ENCODE results near the gene SSC5D. TPM values are rescaled to one million over a fixed set of nuclear protein-coding genes. Genes with fewer than 3 reads are reported as not detected.
"Not testable (repeated sequence)": the region's sequence is repeated elsewhere in the genome, so short reads cannot be mapped to it uniquely, and the experiment has no call there.

Gene SSC5D
- total RNA-seq, 1 donor from 2014 or later = 0.20 TPM

DNA sequence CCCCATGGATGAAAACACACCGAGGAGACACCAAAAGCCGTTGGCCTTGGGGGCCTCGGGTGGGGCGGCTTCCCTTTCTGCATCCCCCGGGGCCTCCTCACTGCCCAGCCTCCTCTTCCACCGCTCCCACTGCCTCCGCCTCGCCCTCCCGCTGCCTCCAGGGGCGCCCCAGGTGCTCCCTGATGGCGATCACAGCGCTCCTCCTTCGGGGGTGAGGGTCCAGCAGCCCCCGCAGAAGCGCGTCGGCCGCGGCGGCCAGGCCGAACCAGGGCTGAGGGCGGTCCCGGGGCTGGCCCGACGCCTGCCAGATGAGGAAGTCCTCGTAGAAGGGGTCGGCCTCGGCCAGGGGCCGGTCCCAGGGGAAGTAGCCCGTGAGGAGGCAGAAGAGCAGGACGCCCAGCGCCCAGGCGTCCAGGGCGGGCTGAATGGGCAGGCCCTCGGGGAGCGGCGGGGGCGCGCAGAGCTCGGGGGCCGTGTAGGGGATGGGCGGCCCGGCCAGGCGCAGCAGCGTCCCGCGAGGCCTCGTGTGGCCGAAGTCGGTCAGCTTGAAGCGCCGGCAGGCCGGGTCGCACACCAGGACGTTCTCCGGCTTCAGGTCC lies 41.5 kb downstream of the SSC5D start:
- intact Hi-C loops (cut with micrococcal nuclease) = no loop called here
- TF ChIP-seq, protein P1, sequence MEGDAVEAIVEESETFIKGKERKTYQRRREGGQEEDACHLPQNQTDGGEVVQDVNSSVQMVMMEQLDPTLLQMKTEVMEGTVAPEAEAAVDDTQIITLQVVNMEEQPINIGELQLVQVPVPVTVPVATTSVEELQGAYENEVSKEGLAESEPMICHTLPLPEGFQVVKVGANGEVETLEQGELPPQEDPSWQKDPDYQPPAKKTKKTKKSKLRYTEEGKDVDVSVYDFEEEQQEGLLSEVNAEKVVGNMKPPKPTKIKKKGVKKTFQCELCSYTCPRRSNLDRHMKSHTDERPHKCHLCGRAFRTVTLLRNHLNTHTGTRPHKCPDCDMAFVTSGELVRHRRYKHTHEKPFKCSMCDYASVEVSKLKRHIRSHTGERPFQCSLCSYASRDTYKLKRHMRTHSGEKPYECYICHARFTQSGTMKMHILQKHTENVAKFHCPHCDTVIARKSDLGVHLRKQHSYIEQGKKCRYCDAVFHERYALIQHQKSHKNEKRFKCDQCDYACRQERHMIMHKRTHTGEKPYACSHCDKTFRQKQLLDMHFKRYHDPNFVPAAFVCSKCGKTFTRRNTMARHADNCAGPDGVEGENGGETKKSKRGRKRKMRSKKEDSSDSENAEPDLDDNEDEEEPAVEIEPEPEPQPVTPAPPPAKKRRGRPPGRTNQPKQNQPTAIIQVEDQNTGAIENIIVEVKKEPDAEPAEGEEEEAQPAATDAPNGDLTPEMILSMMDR (IDR thresholded peaks at IDR 0.05) = no peak
- no peaks in the 10 kb centered on the region for H3K27me3 Mint-ChIP-seq
- no peak overlapping the region for H3K27ac Mint-ChIP-seq
- CTCF ChIA-PET = no interaction called here
- H3K4me1 Mint-ChIP-seq = no peaks in the 10 kb centered on the region
- POLR2A ChIA-PET = no interaction called here
- H3K9me3 Mint-ChIP-seq = no peaks in the 10 kb centered on the region
- no peak overlapping the region for H3K4me3 Mint-ChIP-seq
- ATAC-seq (ENCODE audit: low read depth) (no peak), DNase-seq (no peak)
- no peaks in the 10 kb centered on the region for H3K36me3 Mint-ChIP-seq (ENCODE audit: low read depth)

DNA sequence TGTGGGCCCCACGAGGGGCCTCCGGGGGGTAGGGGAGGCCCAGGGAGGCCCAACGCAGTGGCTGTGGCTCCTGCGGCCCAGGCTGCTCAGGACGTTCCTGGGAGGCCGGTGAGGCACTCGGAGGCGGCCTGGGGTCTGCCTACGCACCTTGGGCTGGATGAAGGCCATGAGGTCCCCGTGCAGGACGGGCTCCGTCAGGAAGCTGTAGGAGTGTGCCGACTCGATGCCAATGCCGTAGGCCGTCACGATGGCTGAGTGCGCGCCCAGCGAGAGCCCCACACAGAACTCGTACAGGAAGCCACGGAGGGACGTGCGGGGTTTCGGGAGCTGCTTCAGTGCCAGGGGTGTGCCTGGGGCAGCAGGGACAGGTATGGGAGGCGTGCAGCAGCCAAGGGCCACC lies 42.8 kb downstream of the SSC5D start:
- CTCF ChIA-PET = no interaction called here
- Mint-ChIP-seq H3K36me3 (ENCODE audit: low read depth) (no peaks in the 10 kb centered on the region), H3K27ac (no peak overlapping the region), H3K4me1 (no peaks in the 10 kb centered on the region), H3K27me3 (no peaks in the 10 kb centered on the region), H3K4me3 (no peak overlapping the region), H3K9me3 (no peaks in the 10 kb centered on the region)
- TF ChIP-seq, protein P1 (IDR thresholded peaks at IDR 0.05) = no peak
- intact Hi-C loops (cut with micrococcal nuclease) = no loop called here
- no peak for DNase-seq
- POLR2A ChIA-PET = no interaction called here
- ATAC-seq (ENCODE audit: low read depth) = no peak

DNA sequence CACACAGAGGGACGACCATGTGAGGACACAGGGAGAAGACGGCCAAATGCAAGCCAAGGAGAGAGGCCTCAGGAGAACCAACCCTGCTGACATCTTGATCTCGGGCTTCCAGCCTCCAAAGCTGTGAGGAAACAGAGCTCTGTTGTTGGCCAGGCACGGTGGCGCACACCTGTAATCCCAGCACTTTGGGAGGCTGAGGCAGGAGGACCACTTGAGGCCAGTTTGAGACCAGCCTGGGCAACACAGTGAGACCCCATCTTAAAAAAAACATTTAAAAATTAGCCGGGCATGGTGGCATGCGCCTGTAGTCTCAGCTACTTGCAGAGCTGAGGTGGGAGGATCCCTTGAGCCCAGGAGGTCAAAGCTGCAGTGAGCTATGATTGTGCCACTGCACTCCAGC lies 46.0 kb downstream of the SSC5D start:
- H3K9me3 Mint-ChIP-seq; CTCF ChIA-PET; H3K27me3 Mint-ChIP-seq; ATAC-seq (ENCODE audit: low read depth); H3K27ac Mint-ChIP-seq; POLR2A ChIA-PET; H3K36me3 Mint-ChIP-seq (ENCODE audit: low read depth); DNase-seq; H3K4me1 Mint-ChIP-seq; H3K4me3 Mint-ChIP-seq; intact Hi-C loops (cut with micrococcal nuclease): not testable (repeated sequence)

DNA sequence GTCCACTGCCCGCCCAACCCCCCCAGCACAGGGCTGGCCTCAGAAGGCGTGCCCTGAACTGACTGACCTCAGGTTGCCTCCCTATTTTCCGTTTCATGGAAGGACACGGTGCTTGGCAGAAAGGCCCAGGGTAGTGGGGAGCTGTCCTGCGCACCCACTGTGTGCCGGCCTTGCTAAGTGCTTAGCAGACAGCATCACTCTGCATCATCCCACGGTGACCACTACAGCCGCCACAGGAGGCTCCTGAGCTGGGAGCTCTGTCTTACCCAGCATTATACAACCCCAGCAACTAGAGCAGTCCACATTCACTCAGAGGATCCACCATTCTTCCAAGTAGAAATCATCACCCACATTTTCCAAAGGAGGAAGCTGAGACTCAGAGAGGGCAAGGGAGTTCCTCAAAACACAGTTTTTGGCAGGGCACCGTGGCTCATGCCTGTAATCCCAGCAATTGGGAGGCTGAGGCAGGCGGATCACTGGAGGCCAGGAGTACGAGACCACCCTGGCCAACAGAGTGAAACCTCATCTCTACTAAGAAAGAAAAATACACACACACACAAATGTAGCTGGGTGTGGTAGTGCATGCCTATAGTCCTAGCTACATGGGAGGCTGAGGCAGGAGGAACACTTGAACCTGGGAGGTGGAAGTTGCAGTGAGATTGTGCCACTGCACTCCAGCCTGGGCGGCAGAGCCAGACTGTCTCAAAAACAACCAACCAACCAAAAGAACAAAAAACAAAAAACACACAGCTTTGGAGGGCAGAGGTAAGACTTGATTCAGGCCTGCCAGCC lies 47.1 kb downstream of the SSC5D start:
- ChIA-PET CTCF (no interaction called here), POLR2A (interaction anchor here (0.7 kb wide), 1 partner anchor 1121 kb away, joined by 4 read pairs; no protein-coding TSS in a partner anchor)
- TF ChIP-seq, protein P1 (IDR thresholded peaks at IDR 0.05) = no peak
- Mint-ChIP-seq H3K36me3 (ENCODE audit: low read depth) (no peaks in the 10 kb centered on the region), H3K4me3 (no peak overlapping the region), H3K4me1 (no peaks in the 10 kb centered on the region), H3K9me3 (no peaks in the 10 kb centered on the region), H3K27ac (no peak overlapping the region), H3K27me3 (no peaks in the 10 kb centered on the region)
- intact Hi-C loops (cut with micrococcal nuclease) = no loop called here
- ATAC-seq (ENCODE audit: low read depth) = no peak
- DNase-seq = no peak

DNA sequence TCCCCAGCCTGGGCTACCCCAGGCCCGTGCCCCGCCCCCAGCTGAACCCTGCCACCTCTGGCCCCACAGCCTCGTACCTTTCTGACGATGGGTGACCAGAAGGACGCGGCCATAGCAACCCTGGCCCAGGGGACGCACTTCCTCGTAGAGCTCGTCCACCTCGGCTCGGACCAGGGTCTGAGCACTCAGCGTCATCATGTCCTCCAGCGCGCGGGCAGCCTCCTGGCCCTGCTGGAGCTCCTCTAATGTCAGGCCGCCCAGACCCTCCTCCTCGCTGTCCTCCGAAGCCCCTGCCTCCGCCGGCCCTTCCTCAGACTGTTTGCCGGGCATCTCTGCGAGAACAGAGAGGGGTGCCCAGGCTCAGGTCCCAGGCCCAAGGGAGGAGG lies 47.7 kb downstream of the SSC5D start:
- POLR2A ChIA-PET = no interaction called here
- no peak for DNase-seq
- intact Hi-C loops (cut with micrococcal nuclease) = no loop called here

More for the DNA sequence above, 47.7 kb downstream of the SSC5D start:
- no peaks in the 10 kb centered on the region for H3K9me3 Mint-ChIP-seq
- H3K4me3 Mint-ChIP-seq = no peak overlapping the region
- no peaks in the 10 kb centered on the region for H3K4me1 Mint-ChIP-seq
- no peak for ATAC-seq (ENCODE audit: low read depth)
- TF ChIP-seq, protein P1 (IDR thresholded peaks at IDR 0.05) = no peak
- H3K27me3 Mint-ChIP-seq = no peaks in the 10 kb centered on the region
- CTCF ChIA-PET = no interaction called here
- H3K27ac Mint-ChIP-seq = no peak overlapping the region
- H3K36me3 Mint-ChIP-seq (ENCODE audit: low read depth) = no peaks in the 10 kb centered on the region
